ENCODE data around the gene UQCR10.
"Not testable (repeated sequence)": the region's sequence is repeated elsewhere in the genome, so short reads cannot be mapped to it uniquely, and the experiment has no call there.

UQCR10 gene

GRCh38 chr22:29735416-29735815 lies 31.8 kb upstream of the UQCR10 start:
- FAIRE-seq = no peak
- no peak for DNase-seq (ENCODE audit: insufficient read length, low spot score)

GRCh38 chr22:29737251-29738117 lies 29.7 kb upstream of the UQCR10 start:
- no peak for FAIRE-seq
- no peak for DNase-seq (ENCODE audit: insufficient read length, low spot score)

GRCh38 chr22:29738118-29738815 lies 28.9 kb upstream of the UQCR10 start:
- FAIRE-seq (no peak), DNase-seq (ENCODE audit: insufficient read length, low spot score) (no peak)

- no peak for DNase-seq (ENCODE audit: insufficient read length, low spot score)
- no peak for FAIRE-seq
Measured at GRCh38 chr22:29739346-29739875, 27.8 kb upstream of the UQCR10 start.

GRCh38 chr22:29740216-29740615 lies 27.0 kb upstream of the UQCR10 start:
- no peak for DNase-seq (ENCODE audit: insufficient read length, low spot score)
- no peak for FAIRE-seq

- no peak for FAIRE-seq
- DNase-seq (ENCODE audit: insufficient read length, low spot score) = no peak
Measured at GRCh38 chr22:29741926-29742325, 25.2 kb upstream of the UQCR10 start.

GRCh38 chr22:29742326-29742725 lies 24.8 kb upstream of the UQCR10 start:
- FAIRE-seq = no peak
- no peak for DNase-seq (ENCODE audit: insufficient read length, low spot score)

GRCh38 chr22:29744902-29745301 lies 22.3 kb upstream of the UQCR10 start:
- FAIRE-seq = no peak
- DNase-seq (ENCODE audit: insufficient read length, low spot score) = no peak

GRCh38 chr22:29747832-29748231 lies 19.3 kb upstream of the UQCR10 start:
- no peak for DNase-seq (ENCODE audit: insufficient read length, low spot score)
- FAIRE-seq = no peak

GRCh38 chr22:29748248-29748893 lies 18.8 kb upstream of the UQCR10 start:
- no peak for FAIRE-seq
- no peak for DNase-seq (ENCODE audit: insufficient read length, low spot score)

GRCh38 chr22:29750029-29750428 lies 17.1 kb upstream of the UQCR10 start:
- no peak for DNase-seq (ENCODE audit: insufficient read length, low spot score)
- no peak for FAIRE-seq

- FAIRE-seq (no peak), DNase-seq (ENCODE audit: insufficient read length, low spot score) (no peak)
Measured at GRCh38 chr22:29750559-29751538, 16.3 kb upstream of the UQCR10 start.

GRCh38 chr22:29751669-29752068 lies 15.5 kb upstream of the UQCR10 start:
- FAIRE-seq = no peak
- DNase-seq (ENCODE audit: insufficient read length, low spot score) = no peak

- no peak for DNase-seq (ENCODE audit: insufficient read length, low spot score)
- no peak for FAIRE-seq
Measured at GRCh38 chr22:29753808-29754657, 13.1 kb upstream of the UQCR10 start.

- FAIRE-seq; DNase-seq (ENCODE audit: insufficient read length, low spot score): not testable (repeated sequence)
Measured at GRCh38 chr22:29754658-29755395, 12.3 kb upstream of the UQCR10 start.

- DNase-seq (ENCODE audit: insufficient read length, low spot score) (no peak), FAIRE-seq (no peak)
Measured at GRCh38 chr22:29755889-29756288, 11.3 kb upstream of the UQCR10 start.

- DNase-seq (ENCODE audit: insufficient read length, low spot score) (no peak), FAIRE-seq (no peak)
Measured at GRCh38 chr22:29756341-29756740, 10.8 kb upstream of the UQCR10 start.

- no peak for FAIRE-seq
- DNase-seq (ENCODE audit: insufficient read length, low spot score) = no peak
Measured at GRCh38 chr22:29757096-29757495, 10.1 kb upstream of the UQCR10 start.
